Urothelium cell line (cell line): ENCODE data around the gene SACS.
"Not testable (repeated sequence)": the region's sequence is repeated elsewhere in the genome, so short reads cannot be mapped to it uniquely, and the experiment has no call there.

Experiments
- DNase-seq: peaks from one replicate; pipeline ENCODE4 v3.0.0; 2011; ENCODE audit warnings: low spot score, mixed read lengths
- FAIRE-seq: peaks from 2 replicates; lab custom pipeline; 2011; peaks lifted over from hg19 to GRCh38; lab: Jason Lieb, UNC

SACS gene

GRCh38 chr13:23314837-23315236 is 118.7 kb downstream of the SACS start:
- FAIRE-seq, DNase-seq: not testable (repeated sequence)

- no peak for DNase-seq
- no peak for FAIRE-seq
Observed at GRCh38 chr13:23292586-23292985, 140.9 kb downstream of the SACS start.

GRCh38 chr13:23289917-23290357 is 143.6 kb downstream of the SACS start:
- FAIRE-seq = no peak
- peak; percentile 13 for DNase-seq

GRCh38 chr13:23288995-23289394 is 144.5 kb downstream of the SACS start:
- DNase-seq (no peak), FAIRE-seq (no peak)

- no peak for DNase-seq
- FAIRE-seq = no peak
Observed at GRCh38 chr13:23288564-23288963, 144.9 kb downstream of the SACS start.

GRCh38 chr13:23279321-23279720 is 154.2 kb downstream of the SACS start:
- FAIRE-seq (no peak), DNase-seq (no peak)
